Measurements from ENCODE around the gene PTCRA.
"Not testable (repeated sequence)": the region's sequence is repeated elsewhere in the genome, so short reads cannot be mapped to it uniquely, and the experiment has no call there.

The PTCRA gene

GRCh38 chr6:42942444-42942843 lies 26.6 kb downstream of the PTCRA start:
- Histone ChIP-seq H3K9me2 (ENCODE audit: low read depth, low read length) (no peaks in the 10 kb centered on the region), H3K9ac (ENCODE audit: low read length) (no peak overlapping the region), H3F3A (ENCODE audit: insufficient read depth, low read length) (no peaks in the 10 kb centered on the region), H3K9me3 (ENCODE audit: low read length) (no peaks in the 10 kb centered on the region), H4K20me1 (ENCODE audit: insufficient read depth, low read length) (no peaks in the 10 kb centered on the region), H3K4me3 (ENCODE audit: low read depth, low read length, poor library complexity, severe bottlenecking) (no peak overlapping the region), H3K4me2 (ENCODE audit: low read length) (no peak overlapping the region), H3K79me2 (ENCODE audit: insufficient read depth, low read length) (no peaks in the 10 kb centered on the region), H3K27ac (ENCODE audit: low read depth, low read length, poor library complexity, severe bottlenecking) (no peak overlapping the region), H2AFZ (ENCODE audit: low read length) (no peak overlapping the region), H3K27me3 (ENCODE audit: insufficient read depth, low read length) (no peaks in the 10 kb centered on the region), H3K4me1 (ENCODE audit: insufficient read depth, low read length, severe bottlenecking) (no peaks in the 10 kb centered on the region), H3K36me3 (ENCODE audit: insufficient read depth, low read length) (peaks cover 46% of the 10 kb centered on the region)
- TF ChIP-seq CTCF (IDR thresholded peaks at IDR 0.05; ENCODE audit: low read length) (no peak), EZH2 (IDR thresholded peaks at IDR 0.05; ENCODE audit: borderline replicate concordance, low read length) (no peak)

GRCh38 chr6:42947950-42948349 lies 32.1 kb downstream of the PTCRA start:
- Histone ChIP-seq H4K20me1 (ENCODE audit: insufficient read depth, low read length) (no peaks in the 10 kb centered on the region), H3K27ac (ENCODE audit: low read depth, low read length, poor library complexity, severe bottlenecking) (no peak overlapping the region), H3K4me2 (ENCODE audit: low read length) (no peak overlapping the region), H3K4me3 (ENCODE audit: low read depth, low read length, poor library complexity, severe bottlenecking) (no peak overlapping the region), H2AFZ (ENCODE audit: low read length) (no peak overlapping the region), H3F3A (ENCODE audit: insufficient read depth, low read length) (no peaks in the 10 kb centered on the region), H3K9ac (ENCODE audit: low read length) (no peak overlapping the region), H3K79me2 (ENCODE audit: insufficient read depth, low read length) (no peaks in the 10 kb centered on the region), H3K9me3 (ENCODE audit: low read length) (no peaks in the 10 kb centered on the region), H3K9me2 (ENCODE audit: low read depth, low read length) (no peaks in the 10 kb centered on the region), H3K36me3 (ENCODE audit: insufficient read depth, low read length) (peaks cover 10% of the 10 kb centered on the region), H3K27me3 (ENCODE audit: insufficient read depth, low read length) (no peaks in the 10 kb centered on the region), H3K4me1 (ENCODE audit: insufficient read depth, low read length, severe bottlenecking) (no peaks in the 10 kb centered on the region)
- TF ChIP-seq CTCF (IDR thresholded peaks at IDR 0.05; ENCODE audit: low read length) (no peak), EZH2 (IDR thresholded peaks at IDR 0.05; ENCODE audit: borderline replicate concordance, low read length) (no peak)

- Histone ChIP-seq H3K4me2 (ENCODE audit: low read length) (no peak overlapping the region), H3K4me1 (ENCODE audit: insufficient read depth, low read length, severe bottlenecking) (no peaks in the 10 kb centered on the region), H4K20me1 (ENCODE audit: insufficient read depth, low read length) (no peaks in the 10 kb centered on the region), H3K79me2 (ENCODE audit: insufficient read depth, low read length) (no peaks in the 10 kb centered on the region), H3K9me2 (ENCODE audit: low read depth, low read length) (no peaks in the 10 kb centered on the region), H3K4me3 (ENCODE audit: low read depth, low read length, poor library complexity, severe bottlenecking) (no peak overlapping the region), H3K27me3 (ENCODE audit: insufficient read depth, low read length) (no peaks in the 10 kb centered on the region), H3K9me3 (ENCODE audit: low read length) (no peaks in the 10 kb centered on the region), H3K27ac (ENCODE audit: low read depth, low read length, poor library complexity, severe bottlenecking) (no peak overlapping the region), H3K9ac (ENCODE audit: low read length) (no peak overlapping the region), H2AFZ (ENCODE audit: low read length) (no peak overlapping the region), H3K36me3 (ENCODE audit: insufficient read depth, low read length) (no peaks in the 10 kb centered on the region), H3F3A (ENCODE audit: insufficient read depth, low read length) (no peaks in the 10 kb centered on the region)
- TF ChIP-seq EZH2 (IDR thresholded peaks at IDR 0.05; ENCODE audit: borderline replicate concordance, low read length) (no peak), CTCF (IDR thresholded peaks at IDR 0.05; ENCODE audit: low read length) (no peak)
Measured at GRCh38 chr6:42952389-42952788, 36.5 kb downstream of the PTCRA start.

- H4K20me1 ChIP-seq (ENCODE audit: insufficient read depth, low read length); H3K79me2 ChIP-seq (ENCODE audit: insufficient read depth, low read length); H3K27me3 ChIP-seq (ENCODE audit: insufficient read depth, low read length); H2AFZ ChIP-seq (ENCODE audit: low read length); H3K4me1 ChIP-seq (ENCODE audit: insufficient read depth, low read length, severe bottlenecking); H3K27ac ChIP-seq (ENCODE audit: low read depth, low read length, poor library complexity, severe bottlenecking); H3K9me3 ChIP-seq (ENCODE audit: low read length); H3K4me3 ChIP-seq (ENCODE audit: low read depth, low read length, poor library complexity, severe bottlenecking); H3K9ac ChIP-seq (ENCODE audit: low read length); H3K36me3 ChIP-seq (ENCODE audit: insufficient read depth, low read length); H3K4me2 ChIP-seq (ENCODE audit: low read length); H3F3A ChIP-seq (ENCODE audit: insufficient read depth, low read length); H3K9me2 ChIP-seq (ENCODE audit: low read depth, low read length): not testable (repeated sequence)
Measured at GRCh38 chr6:42954405-42954804, 38.6 kb downstream of the PTCRA start.

Data from OCI-LY1 (cell line).